Spinal cord (tissue), 10 donors: ENCODE measurements around the gene KDM6B. TPM values are rescaled to one million over a fixed set of nuclear protein-coding genes. Genes with fewer than 3 reads are reported as not detected.

Source experiments
- DNase-seq, 6 donors: peaks; one replicate each; pipeline versions ENCODE4 v3.0.0 to v3.0.0-alpha.2; 2013 to 2015; ENCODE audit warnings: low spot score in 6 of 6, low read depth in 4 of 6
- H3K27ac ChIP-seq: one replicate; pipeline ENCODE4 v1.5.1; 2013; ENCODE audit warnings: low read depth, low read length, control low read depth
- H3K27me3 ChIP-seq: one replicate; pipeline ENCODE4 v1.6.1; 2013; ENCODE audit warnings: low read length; ENCODE audit not compliant: control insufficient read depth, insufficient read depth
- H3K36me3 ChIP-seq: one replicate; pipeline ENCODE4 v1.6.1; 2013; ENCODE audit warnings: low read length; ENCODE audit not compliant: control insufficient read depth, insufficient read depth
- H3K4me1 ChIP-seq: one replicate; pipeline ENCODE4 v1.6.1; 2013; ENCODE audit warnings: low read length; ENCODE audit not compliant: control insufficient read depth, insufficient read depth
- H3K4me3 ChIP-seq: one replicate; pipeline ENCODE4 v1.5.1; 2013; ENCODE audit warnings: low read depth, low read length, control low read depth
- H3K9me3 ChIP-seq: one replicate; pipeline ENCODE4 v1.6.1; 2013; ENCODE audit warnings: low read length; ENCODE audit not compliant: control insufficient read depth, insufficient read depth
- WGBS: methylation state at CpG from one replicate; pipeline ENCODE4 v1.1.5; 2013; ENCODE audit warnings: missing lambda C conversion rate; ENCODE audit not compliant: insufficient coverage; 5-methylcytosine and 5-hydroxymethylcytosine counted together
- polyA plus RNA-seq, 2 donors: library from polyadenylated mRNA; unstranded; fragments of 120-200 nt; gene quantifications; one replicate each; pipeline ENCODE4 v1.2.1, GENCODE V29; 2013; ENCODE audit not compliant: insufficient read length in 2 of 2
- total RNA-seq, 2 donors: library from RNA; depleted of rRNA in 1 of 2; stranded (reverse); fragments of 120-200 nt in 1 of 2; fragments of >200 nt in 1 of 2; gene quantifications; one replicate each; pipeline versions ENCODE4 v1.2.3 to v1.2.4, GENCODE V29; 2013 to 2014
- donor health status: healthy.

The KDM6B gene
- total and polyA plus RNA-seq, 4 donors = 9.6 to 34.0 (median 20.5) TPM

- H3K9me3 ChIP-seq = no peaks in the 10 kb centered on the region
- H3K4me1 ChIP-seq = peaks cover 48% of the 10 kb centered on the region
- peak overlapping the region; percentile 92 for H3K4me3 ChIP-seq
- peak overlapping the region; percentile 98 for H3K27ac ChIP-seq
- WGBS = 0% methylated on average over 71 of the region's 71 CpGs
- DNase-seq = peak in 4 of 6 donors; percentile 89 to 98 (median 94)
- peaks cover 52% of the 10 kb centered on the region for H3K36me3 ChIP-seq
- H3K27me3 ChIP-seq = no peaks in the 10 kb centered on the region
These were observed 10.5 kb downstream of the KDM6B start for GRCh38 chr17:7844292-7845154.

DNA sequence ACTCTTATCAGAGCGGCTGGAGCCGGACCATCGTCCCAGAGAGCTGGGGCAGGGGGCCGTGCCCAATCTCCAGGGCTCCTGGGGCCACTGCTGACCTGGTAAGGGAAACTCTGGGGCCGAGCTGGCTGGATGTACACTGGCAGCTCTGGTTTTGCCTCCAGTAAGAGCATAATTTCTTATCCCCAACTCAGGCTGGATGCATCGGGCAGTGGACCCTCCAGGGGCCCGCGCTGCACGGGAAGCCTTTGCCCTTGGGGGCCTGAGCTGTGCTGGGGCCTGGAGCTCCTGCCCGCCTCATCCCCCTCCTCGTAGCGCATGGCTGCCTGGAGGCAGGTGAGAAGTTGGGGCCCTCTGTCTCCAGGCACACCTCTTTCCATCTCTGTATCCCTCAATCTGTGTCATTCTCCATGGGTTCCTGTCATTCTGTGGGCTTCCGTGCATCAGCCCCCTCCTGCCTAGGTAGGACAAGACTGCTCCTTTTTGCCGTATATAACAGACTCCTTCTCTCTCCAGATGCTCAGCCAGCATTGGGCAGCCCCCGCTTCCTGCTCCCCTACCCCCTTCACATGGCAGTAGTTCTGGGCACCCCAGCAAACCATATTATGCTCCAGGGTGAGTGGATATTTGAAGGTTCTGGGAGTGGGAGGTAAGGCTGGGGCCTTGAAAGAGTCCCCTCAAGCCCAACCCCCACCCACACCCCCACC lies 11.5 kb downstream of the KDM6B start:
- Histone ChIP-seq H3K36me3 (peaks cover 62% of the 10 kb centered on the region), H3K4me3 (peak overlapping the region; percentile 92), H3K4me1 (peaks cover 44% of the 10 kb centered on the region), H3K27ac (peak overlapping the region; percentile 98), H3K27me3 (no peaks in the 10 kb centered on the region), H3K9me3 (no peaks in the 10 kb centered on the region)
- no peak for DNase-seq
- 75% methylated on average over 10 of the region's 15 CpGs for WGBS

DNA sequence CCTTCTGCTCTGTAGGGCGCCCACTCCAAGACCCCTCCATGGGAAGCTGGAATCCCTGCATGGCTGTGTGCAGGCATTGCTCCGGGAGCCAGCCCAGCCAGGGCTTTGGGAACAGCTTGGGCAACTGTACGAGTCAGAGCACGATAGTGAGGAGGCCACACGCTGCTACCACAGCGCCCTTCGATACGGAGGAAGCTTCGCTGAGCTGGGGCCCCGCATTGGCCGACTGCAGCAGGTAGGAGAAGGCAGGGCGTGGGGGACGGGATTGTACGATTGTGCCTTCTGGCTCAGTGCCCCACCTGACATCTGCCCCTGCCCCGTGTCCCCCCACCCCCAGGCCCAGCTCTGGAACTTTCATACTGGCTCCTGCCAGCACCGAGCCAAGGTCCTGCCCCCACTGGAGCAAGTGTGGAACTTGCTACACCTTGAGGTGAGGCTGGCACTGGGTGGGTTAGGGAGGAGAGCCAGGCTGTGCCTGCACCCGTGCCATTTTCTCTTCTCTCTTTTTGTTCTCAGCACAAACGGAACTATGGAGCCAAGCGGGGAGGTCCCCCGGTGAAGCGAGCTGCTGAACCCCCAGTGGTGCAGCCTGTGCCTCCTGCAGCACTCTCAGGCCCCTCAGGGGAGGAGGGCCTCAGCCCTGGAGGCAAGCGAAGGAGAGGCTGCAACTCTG lies 12.2 kb downstream of the KDM6B start:
- H3K36me3 ChIP-seq = peaks cover 69% of the 10 kb centered on the region
- no peaks in the 10 kb centered on the region for H3K27me3 ChIP-seq
- 92% methylated on average over 17 of the region's 22 CpGs for WGBS
- H3K9me3 ChIP-seq = no peaks in the 10 kb centered on the region
- peaks cover 41% of the 10 kb centered on the region for H3K4me1 ChIP-seq
- no peak overlapping the region for H3K27ac ChIP-seq
- DNase-seq = no peak
- H3K4me3 ChIP-seq = no peak overlapping the region

DNA sequence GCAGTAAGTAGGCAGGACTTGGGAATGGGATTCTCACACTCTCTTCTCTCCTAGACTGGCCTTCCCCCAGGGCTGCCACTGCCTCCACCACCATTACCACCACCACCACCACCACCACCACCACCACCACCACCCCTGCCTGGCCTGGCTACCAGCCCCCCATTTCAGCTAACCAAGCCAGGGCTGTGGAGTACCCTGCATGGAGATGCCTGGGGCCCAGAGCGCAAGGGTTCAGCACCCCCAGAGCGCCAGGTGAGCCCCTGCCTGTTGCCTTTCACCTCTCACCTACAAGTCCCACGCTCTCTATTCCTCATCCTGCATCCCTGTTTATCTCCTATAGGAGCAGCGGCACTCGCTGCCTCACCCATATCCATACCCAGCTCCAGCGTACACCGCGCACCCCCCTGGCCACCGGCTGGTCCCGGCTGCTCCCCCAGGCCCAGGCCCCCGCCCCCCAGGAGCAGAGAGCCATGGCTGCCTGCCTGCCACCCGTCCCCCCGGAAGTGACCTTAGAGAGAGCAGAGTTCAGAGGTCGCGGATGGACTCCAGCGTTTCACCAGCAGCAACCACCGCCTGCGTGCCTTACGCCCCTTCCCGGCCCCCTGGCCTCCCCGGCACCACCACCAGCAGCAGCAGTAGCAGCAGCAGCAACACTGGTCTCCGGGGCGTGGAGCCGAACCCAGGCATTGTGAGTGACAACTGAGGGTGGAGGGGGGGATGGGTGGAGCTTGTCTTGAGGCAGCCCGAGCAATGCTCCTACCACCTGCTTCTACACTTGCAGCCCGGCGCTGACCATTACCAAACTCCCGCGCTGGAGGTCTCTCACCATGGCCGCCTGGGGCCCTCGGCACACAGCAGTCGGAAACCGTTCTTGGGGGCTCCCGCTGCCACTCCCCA lies 13.0 kb downstream of the KDM6B start:
- Histone ChIP-seq H3K4me1 (peaks cover 46% of the 10 kb centered on the region), H3K27ac (no peak overlapping the region), H3K9me3 (no peaks in the 10 kb centered on the region), H3K4me3 (no peak overlapping the region), H3K27me3 (no peaks in the 10 kb centered on the region), H3K36me3 (peaks cover 77% of the 10 kb centered on the region)
- no peak for DNase-seq
- WGBS = 90% methylated on average over 19 of the region's 34 CpGs

GRCh38 chr17:7848131-7848579 lies 14.1 kb downstream of the KDM6B start:
- H3K27ac ChIP-seq = no peak overlapping the region
- WGBS = 84% methylated on average over 13 of the region's 20 CpGs
- no peak overlapping the region for H3K4me3 ChIP-seq
- peaks cover 89% of the 10 kb centered on the region for H3K36me3 ChIP-seq
- DNase-seq = no peak
- H3K4me1 ChIP-seq = peaks cover 40% of the 10 kb centered on the region
- no peaks in the 10 kb centered on the region for H3K27me3 ChIP-seq
- H3K9me3 ChIP-seq = no peaks in the 10 kb centered on the region

DNA sequence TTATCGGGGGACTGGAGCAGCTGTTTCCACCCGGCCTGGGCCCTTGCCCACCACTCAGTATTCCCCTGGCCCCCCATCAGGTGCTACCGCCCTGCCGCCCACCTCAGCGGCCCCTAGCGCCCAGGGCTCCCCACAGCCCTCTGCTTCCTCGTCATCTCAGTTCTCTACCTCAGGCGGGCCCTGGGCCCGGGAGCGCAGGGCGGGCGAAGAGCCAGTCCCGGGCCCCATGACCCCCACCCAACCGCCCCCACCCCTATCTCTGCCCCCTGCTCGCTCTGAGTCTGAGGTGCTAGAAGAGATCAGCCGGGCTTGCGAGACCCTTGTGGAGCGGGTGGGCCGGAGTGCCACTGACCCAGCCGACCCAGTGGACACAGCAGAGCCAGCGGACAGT lies 14.7 kb downstream of the KDM6B start:
- 86% methylated on average over 11 of the region's 21 CpGs for WGBS
- DNase-seq = no peak
- no peaks in the 10 kb centered on the region for H3K27me3 ChIP-seq
- H3K4me1 ChIP-seq = peaks cover 38% of the 10 kb centered on the region
- no peaks in the 10 kb centered on the region for H3K9me3 ChIP-seq
- no peak overlapping the region for H3K4me3 ChIP-seq
- peaks cover 90% of the 10 kb centered on the region for H3K36me3 ChIP-seq
- no peak overlapping the region for H3K27ac ChIP-seq

DNA sequence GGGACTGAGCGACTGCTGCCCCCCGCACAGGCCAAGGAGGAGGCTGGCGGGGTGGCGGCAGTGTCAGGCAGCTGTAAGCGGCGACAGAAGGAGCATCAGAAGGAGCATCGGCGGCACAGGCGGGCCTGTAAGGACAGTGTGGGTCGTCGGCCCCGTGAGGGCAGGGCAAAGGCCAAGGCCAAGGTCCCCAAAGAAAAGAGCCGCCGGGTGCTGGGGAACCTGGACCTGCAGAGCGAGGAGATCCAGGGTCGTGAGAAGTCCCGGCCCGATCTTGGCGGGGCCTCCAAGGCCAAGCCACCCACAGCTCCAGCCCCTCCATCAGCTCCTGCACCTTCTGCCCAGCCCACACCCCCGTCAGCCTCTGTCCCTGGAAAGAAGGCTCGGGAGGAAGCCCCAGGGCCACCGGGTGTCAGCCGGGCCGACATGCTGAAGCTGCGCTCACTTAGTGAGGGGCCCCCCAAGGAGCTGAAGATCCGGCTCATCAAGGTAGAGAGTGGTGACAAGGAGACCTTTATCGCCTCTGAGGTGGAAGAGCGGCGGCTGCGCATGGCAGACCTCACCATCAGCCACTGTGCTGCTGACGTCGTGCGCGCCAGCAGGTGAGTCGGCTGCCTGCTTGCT lies 15.2 kb downstream of the KDM6B start:
- H3K36me3 ChIP-seq = peaks cover 95% of the 10 kb centered on the region
- H3K4me1 ChIP-seq = peaks cover 33% of the 10 kb centered on the region
- H3K27ac ChIP-seq = no peak overlapping the region
- 86% methylated on average over 28 of the region's 35 CpGs for WGBS
- no peak for DNase-seq
- no peak overlapping the region for H3K4me3 ChIP-seq
- H3K27me3 ChIP-seq = no peaks in the 10 kb centered on the region
- no peaks in the 10 kb centered on the region for H3K9me3 ChIP-seq

- Histone ChIP-seq H3K36me3 (peaks cover 100% of the 10 kb centered on the region), H3K4me1 (peaks cover 29% of the 10 kb centered on the region), H3K4me3 (no peak overlapping the region), H3K27ac (no peak overlapping the region), H3K9me3 (no peaks in the 10 kb centered on the region), H3K27me3 (no peaks in the 10 kb centered on the region)
- no peak for DNase-seq
- WGBS = 84% methylated on average over 6 of the region's 12 CpGs
These were observed 15.9 kb downstream of the KDM6B start for GRCh38 chr17:7849751-7850504.
